ENCODE data around the gene BFSP2. TPM values are rescaled to one million over a fixed set of nuclear protein-coding genes. Genes with fewer than 3 reads are reported as not detected.
A peak's percentile ranks its signal among the peaks of the same experiment; 100 is the strongest.

The BFSP2 gene
- total RNA-seq, 1 donor from 2014 or later = not detected

DNA sequence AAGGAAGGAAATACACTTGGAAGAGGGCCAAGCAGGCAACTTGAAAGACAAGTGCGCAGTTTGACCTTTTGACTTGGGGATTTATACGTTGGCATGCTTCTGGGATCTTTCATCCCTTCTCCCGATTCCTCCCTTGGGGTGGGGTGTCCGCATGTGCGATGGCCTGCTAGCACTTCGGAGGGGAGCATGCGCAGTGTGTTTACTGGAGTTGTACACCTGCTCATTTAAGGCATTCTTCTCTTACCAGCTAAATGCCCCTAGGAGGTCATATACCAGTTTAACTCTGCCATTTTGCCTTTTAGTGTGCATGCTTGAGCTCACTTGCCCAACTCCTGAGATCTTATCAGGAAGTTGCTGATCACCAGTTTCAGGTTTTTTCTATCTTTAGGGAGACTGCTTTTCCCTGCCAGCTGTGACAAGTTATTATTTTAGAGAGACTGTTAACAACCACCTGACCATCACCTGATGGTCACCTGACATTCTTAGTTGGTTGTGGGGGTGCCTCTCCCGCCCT lies 63.5 kb downstream of the BFSP2 start:
- no peaks in the 10 kb centered on the region for H3K27me3 Mint-ChIP-seq (ENCODE audit: low read depth)
- no peaks in the 10 kb centered on the region for H3K36me3 Mint-ChIP-seq (ENCODE audit: low read depth)
- peaks cover 18% of the 10 kb centered on the region for H3K4me1 Mint-ChIP-seq
- no peak for DNase-seq (ENCODE audit: low read depth, low spot score)
- no peak for TF ChIP-seq CTCF (conservative IDR thresholded peaks at IDR 0.05)
- no peak overlapping the region for H3K27ac Mint-ChIP-seq (ENCODE audit: unreplicated experiment)
- H3K4me3 Mint-ChIP-seq = no peak overlapping the region
- no peaks in the 10 kb centered on the region for H3K9me3 Mint-ChIP-seq

GRCh38 chr3:133464573-133464972 lies 64.7 kb downstream of the BFSP2 start:
- H3K4me1 Mint-ChIP-seq = peaks cover 18% of the 10 kb centered on the region
- H3K9me3 Mint-ChIP-seq = no peaks in the 10 kb centered on the region
- no peaks in the 10 kb centered on the region for H3K36me3 Mint-ChIP-seq (ENCODE audit: low read depth)
- no peak overlapping the region for H3K4me3 Mint-ChIP-seq
- DNase-seq (ENCODE audit: low read depth, low spot score) = no peak
- TF ChIP-seq CTCF (conservative IDR thresholded peaks at IDR 0.05) = peak; percentile 37
- H3K27ac Mint-ChIP-seq (ENCODE audit: unreplicated experiment) = no peak overlapping the region
- H3K27me3 Mint-ChIP-seq (ENCODE audit: low read depth) = no peaks in the 10 kb centered on the region

DNA sequence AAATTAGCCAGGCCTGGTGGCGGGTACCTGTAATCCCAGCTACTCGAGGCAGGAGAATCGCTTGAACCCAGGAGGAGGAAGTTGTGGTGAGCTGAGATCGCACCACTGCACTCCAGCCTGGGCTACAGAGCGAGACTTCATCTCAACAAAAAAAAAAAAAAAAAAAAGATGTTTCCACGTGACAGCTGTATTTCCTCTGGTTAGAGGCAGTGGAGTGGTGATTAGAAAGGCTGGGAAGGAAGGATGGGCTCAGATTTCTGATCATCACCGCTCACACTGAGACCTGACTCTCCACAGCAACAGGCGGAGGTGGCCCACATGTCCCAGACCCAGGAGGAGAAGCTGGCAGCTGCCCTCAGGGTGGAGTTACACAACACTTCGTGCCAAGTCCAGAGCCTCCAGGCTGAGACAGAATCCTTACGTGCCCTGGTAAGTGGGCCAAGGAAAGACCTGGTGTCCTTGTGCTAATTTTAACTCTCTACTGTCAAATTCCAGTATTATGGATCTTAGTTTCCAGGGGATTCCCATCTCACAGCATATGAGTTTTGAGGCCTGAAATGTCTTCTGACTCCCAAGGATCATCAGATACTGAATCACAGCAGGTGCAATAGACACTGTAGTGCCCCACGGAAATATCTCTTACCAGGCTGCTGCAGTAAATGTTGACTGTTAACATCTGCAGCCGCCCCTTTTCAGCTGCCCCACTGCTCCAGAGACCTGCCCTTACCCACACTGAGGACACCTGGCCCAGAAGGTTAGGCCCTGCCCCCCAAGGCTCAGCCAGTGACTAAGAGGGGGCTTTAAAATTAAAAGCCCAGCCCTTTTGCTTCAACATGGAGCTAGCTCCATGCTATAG lies 66.9 kb downstream of the BFSP2 start:
- peaks cover 19% of the 10 kb centered on the region for H3K4me1 Mint-ChIP-seq

DNA sequence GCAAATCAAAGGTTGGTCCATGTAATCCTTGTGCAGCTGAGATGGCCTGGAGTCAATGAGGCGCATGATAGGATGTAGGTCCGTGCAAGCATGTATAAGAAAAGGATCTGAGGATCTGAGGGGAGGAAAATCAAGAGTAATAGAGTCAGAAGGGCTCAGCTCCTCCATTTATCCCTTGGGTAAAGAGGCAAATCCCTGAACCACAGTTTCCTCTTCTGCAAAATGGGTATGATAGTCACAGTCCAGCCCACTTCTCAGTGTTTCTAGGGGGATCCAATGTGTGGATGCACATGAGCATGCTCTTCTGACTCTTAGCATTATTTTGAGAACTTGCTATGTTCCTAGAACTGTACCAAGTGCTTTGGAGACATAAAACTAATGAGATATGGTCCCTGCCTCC lies 67.9 kb downstream of the BFSP2 start:
- Mint-ChIP-seq H3K9me3 (no peaks in the 10 kb centered on the region), H3K4me1 (peaks cover 26% of the 10 kb centered on the region), H3K36me3 (ENCODE audit: low read depth) (no peaks in the 10 kb centered on the region), H3K27ac (ENCODE audit: unreplicated experiment) (no peak overlapping the region), H3K4me3 (no peak overlapping the region), H3K27me3 (ENCODE audit: low read depth) (peaks cover 4% of the 10 kb centered on the region)
- DNase-seq (ENCODE audit: low read depth, low spot score) = no peak
- no peak for TF ChIP-seq CTCF (conservative IDR thresholded peaks at IDR 0.05)

More for the DNA sequence above, 66.9 kb downstream of the BFSP2 start:
- Mint-ChIP-seq H3K27ac (ENCODE audit: unreplicated experiment) (no peak overlapping the region), H3K4me3 (no peak overlapping the region), H3K9me3 (no peaks in the 10 kb centered on the region), H3K27me3 (ENCODE audit: low read depth) (peaks cover 4% of the 10 kb centered on the region), H3K36me3 (ENCODE audit: low read depth) (no peaks in the 10 kb centered on the region)
- no peak for DNase-seq (ENCODE audit: low read depth, low spot score)
- no peak for TF ChIP-seq CTCF (conservative IDR thresholded peaks at IDR 0.05)

DNA sequence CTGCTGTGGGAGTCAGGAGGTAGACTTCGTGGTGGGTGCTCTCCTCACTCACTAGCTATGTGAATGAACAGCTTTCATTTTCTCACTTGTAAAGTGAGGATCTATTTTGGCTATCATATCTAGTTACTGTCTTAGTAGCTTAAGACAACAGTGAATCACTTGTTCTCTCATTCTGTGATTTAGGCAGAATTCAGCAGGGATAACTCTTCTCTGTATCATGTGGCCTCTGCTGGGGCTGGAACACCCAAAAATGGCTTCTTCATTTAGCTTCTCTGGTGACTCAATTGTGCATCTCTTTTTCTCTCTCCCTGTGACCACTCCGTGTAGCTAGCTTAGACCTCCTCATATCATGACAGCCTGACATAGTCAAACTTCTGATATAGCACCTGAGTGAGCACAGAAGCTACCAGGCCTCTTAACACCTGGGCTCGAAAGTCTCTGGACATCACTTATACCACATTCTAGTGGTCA lies 68.4 kb downstream of the BFSP2 start:
- H3K27ac Mint-ChIP-seq (ENCODE audit: unreplicated experiment) = no peak overlapping the region
- peaks cover 4% of the 10 kb centered on the region for H3K27me3 Mint-ChIP-seq (ENCODE audit: low read depth)
- no peaks in the 10 kb centered on the region for H3K36me3 Mint-ChIP-seq (ENCODE audit: low read depth)
- no peak overlapping the region for H3K4me3 Mint-ChIP-seq
- peaks cover 30% of the 10 kb centered on the region for H3K4me1 Mint-ChIP-seq
- no peak for TF ChIP-seq CTCF (conservative IDR thresholded peaks at IDR 0.05)
- H3K9me3 Mint-ChIP-seq = no peaks in the 10 kb centered on the region
- DNase-seq (ENCODE audit: low read depth, low spot score) = no peak
